HCEC 1CT (cell line): ENCODE data around the gene CRY1.
"Not testable (repeated sequence)": the region's sequence is repeated elsewhere in the genome, so short reads cannot be mapped to it uniquely, and the experiment has no call there.

Source experiments
- DNase-seq: peaks from one replicate; pipeline ENCODE4 v3.0.0-alpha.2; 2017

Gene CRY1

DNA sequence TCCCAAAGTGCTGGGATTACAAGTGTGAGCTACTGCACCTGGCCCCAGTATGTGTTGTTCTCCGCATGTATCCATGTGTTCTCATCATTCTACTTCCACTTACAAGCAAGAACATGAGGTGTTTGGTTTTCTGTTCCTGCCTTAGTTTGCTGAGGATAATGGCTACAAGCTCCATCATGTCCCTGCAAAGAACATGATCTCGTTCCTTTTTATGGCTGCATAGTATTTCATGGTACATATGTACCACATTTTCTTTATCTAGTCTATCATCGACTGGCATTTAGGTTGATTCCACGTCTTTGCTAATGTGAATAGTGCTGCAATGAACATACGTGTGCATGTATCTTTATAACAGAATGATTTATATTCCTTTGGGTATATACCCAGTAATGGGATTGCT, 97.2 kb downstream of the CRY1 start:
- not testable (repeated sequence) for DNase-seq

DNA sequence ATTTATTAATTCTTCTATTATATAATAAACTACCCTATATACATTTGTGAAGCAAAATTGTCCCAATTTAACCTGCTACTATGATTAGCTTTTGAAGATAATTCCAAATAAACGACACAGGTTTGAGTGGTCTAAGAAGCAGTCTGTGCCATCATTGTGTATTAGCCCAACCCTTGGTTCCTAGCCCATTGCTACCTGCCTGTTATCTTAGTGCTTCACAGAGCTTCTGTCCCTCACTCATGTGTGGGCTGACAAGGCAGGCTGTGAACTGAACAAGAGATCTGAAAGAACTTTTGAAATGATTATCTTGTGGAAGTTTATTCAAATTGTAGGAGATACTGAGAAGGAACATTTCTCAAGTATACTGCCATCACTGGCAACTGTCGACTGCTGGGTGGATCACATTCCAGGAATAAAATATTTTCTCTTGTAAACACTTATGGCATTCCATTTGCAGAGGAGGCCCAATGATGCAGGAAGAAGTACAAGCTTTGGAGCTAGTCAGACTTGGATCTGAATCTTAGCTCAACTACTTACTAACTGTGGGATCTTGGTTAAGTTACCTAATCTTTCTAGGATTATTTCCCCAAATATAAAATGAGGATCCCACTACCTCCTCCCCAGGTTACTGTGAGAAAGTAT, 98.6 kb downstream of the CRY1 start:
- DNase-seq: peak; percentile 49

- DNase-seq: no peak
Measured at GRCh38 chr12:106987846-106988245, 105.5 kb downstream of the CRY1 start.

DNA sequence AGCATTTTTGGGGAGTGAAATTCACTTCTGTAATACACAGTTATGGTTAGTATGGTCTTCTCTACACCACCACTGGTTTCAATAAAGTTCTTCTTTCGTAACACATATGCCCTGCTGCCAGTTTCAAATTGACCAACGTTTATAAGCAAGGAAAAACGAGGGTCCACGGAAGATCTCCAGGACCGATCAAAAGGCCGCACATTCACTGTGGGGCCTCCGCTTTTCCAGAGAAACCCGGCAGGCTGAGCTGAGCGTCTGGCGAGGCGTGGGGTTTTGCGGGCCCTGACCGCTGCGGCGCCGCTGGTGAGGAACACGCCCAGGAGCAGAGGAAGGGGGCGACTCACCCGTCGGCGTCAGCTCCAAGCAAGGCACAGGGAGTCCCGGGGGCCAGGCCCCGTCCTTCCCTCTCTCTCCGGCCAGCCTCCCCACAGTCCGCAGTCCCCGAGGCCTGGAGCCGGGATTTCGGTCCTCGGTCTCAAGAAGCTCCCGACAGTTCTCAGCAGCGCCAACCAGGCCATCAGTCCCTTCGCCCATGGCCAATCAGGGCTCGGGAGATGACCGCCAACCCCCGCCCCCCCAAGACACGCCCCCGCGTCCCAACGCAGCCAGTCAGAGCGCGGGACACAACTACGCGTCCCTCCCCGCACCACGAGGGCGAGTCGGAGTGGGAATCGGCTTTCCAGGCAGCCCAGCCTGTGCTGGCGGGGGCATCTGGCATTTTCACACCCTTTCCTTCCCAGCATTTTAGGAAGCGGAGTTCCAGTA, 106.5 kb downstream of the CRY1 start, which contains the start of gene MTERF2:
Gene MTERF2 (minus strand): TSS at position 522 of the 765 bp plus-strand sequence. CDS start 8,432 bp downstream, outside the sequence.
- DNase-seq: peak; percentile 95

DNA sequence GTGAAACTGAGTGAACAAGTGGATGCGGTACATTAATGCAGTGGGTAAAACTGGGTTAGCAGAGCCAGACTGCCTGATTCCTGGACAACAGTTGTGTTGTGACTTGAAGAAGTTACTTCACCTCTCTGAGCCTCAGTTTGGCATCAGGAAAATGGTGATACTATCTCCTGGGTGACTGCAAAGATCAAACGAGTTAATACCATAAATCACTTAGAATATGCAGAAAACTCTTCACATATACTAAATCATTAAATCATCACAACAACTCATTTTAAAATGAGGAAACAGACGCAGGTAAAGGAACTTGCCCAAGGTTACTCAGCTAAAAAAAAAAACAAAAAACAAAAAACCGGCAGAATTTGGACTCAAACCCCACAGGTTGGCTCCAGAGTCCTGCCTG, 107.2 kb downstream of the CRY1 start:
- no peak for DNase-seq

DNA sequence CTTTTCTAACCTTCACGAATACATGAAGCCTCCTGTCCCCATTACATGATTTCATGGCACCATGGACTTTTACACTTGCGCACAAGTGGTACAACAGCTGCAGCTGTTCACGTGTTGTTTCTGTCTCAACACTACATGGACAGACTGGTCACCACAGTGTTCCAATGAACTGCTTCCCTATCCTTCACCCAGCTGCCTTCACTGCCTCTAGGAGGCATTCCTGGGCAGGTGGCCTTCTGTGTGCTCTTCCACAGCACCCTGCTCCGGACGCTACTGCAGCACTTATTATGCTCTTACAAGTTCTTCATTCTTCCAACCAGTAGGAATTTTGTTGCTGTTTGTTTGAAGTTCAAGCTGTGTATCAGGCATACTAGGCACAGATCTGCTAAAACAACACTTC, 107.9 kb downstream of the CRY1 start:
- no peak for DNase-seq

GRCh38 chr12:106984588-106985137, 108.7 kb downstream of the CRY1 start:
- DNase-seq: no peak

DNA sequence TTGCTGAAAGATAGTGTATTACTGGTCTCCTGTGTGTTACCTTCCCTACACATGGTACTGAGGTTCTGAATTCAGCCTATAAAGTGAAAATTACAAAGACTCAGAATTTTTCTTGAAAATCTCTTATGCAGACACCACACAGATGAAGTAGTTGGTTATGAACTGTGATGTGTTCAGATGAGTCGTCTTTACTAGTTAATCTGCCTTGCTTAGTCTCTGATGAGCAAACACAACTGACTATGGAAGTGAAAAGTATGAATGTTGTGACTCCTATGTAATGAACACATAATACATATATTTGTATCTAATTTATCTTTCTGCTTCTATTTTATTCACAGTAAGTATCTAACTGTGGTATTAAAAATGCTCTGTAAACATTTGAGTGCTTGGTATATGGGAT, 111.1 kb downstream of the CRY1 start:
- peak; percentile 33 for DNase-seq

DNA sequence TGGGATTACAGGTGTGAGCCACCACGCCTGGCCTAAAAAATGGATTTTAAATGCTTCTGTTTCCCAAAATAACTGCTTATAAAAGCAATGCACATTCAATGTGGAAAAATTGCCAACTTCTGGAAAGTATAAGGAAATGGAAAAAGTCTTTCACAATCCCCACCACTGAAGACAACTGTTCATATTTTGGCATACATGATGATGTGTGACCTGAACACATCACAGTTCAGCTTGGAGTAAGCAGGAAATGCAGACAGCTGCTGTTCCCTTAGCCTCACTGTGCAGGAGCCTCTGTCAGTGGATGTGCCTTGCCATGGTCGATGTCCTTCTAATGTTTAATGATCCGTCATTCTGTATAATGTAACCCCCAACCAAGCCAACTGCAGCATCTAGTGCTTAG, 111.6 kb downstream of the CRY1 start:
- peak; percentile 31 for DNase-seq

- no peak for DNase-seq
Measured at GRCh38 chr12:106980944-106981343, 112.4 kb downstream of the CRY1 start.

DNA sequence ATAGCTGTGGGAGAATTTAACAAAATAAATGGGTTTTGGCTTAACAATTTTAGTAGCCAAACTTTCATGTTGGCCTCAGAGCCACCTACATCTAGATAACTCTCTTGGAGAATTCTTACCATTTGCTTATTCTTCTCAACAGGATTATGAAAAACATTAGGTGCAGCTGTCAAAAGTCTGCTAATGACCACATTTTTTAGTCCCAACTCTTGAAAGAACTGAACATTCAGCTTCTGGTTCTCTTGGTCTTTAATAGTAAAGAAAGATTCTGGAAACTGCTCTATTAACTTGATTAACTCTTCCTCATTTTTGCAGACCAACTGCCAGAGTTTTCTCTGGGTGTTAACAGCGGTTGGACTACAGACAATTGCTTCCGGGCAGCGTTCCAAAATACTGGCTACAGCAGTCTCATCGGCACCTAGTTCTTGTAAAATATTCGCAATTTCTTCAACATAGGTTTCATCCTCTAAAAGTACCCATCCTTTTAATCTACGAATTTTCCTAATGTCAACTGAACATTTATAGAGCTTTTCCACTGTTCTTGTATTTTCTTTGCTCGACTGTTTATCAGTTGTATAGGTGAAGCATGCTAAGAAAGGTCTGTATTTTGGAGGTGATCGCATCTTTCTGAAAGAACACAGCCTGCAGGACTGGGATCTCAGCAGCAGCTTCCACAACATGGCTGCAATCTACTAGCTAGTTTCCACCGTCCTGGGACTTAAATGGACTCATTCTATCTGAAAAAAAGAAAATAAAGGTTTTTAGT, 115.1 kb downstream of the CRY1 start:
- no peak for DNase-seq

- peak; percentile 36 for DNase-seq
Measured at GRCh38 chr12:106976668-106977067, 116.7 kb downstream of the CRY1 start.

GRCh38 chr12:106975993-106976658, 117.2 kb downstream of the CRY1 start:
- DNase-seq: peak; percentile 84

GRCh38 chr12:106975098-106975497, 118.3 kb downstream of the CRY1 start:
- DNase-seq: no peak

DNA sequence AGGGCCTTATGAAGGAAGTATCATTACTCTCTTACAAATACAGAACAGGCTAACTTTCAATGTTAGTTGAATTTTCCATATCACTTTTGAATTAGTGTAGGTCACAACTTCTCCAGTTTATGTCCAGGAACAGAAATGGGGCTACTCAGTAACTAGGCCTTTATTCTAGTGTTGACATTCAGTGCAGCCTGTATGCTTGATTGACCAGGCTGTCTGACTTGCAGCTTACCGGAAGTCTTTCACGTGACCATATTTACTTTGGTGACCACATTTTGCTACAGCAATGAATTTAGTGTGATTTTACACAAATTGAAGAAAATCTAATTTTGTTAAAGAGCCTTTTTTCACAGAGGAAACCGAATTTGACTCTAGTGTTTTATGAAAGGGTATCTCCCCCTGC, 118.8 kb downstream of the CRY1 start:
- no peak for DNase-seq

GRCh38 chr12:106973545-106973944, 119.8 kb downstream of the CRY1 start:
- no peak for DNase-seq

DNA sequence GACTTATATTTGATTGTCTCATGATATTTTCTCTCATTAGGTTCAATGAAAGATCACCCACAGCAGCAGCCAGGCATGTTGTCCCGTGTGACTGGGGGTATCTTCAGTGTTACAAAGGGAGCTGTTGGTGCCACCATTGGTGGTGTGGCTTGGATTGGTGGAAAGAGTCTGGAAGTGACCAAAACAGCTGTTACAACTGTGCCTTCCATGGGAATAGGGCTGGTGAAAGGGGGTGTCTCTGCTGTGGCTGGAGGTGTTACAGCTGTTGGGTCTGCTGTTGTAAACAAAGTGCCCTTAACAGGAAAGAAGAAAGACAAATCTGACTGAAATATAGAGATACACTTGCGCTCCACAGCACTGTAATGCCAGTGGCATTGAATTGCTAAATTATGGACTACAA, 122.3 kb downstream of the CRY1 start:
- DNase-seq: no peak

DNA sequence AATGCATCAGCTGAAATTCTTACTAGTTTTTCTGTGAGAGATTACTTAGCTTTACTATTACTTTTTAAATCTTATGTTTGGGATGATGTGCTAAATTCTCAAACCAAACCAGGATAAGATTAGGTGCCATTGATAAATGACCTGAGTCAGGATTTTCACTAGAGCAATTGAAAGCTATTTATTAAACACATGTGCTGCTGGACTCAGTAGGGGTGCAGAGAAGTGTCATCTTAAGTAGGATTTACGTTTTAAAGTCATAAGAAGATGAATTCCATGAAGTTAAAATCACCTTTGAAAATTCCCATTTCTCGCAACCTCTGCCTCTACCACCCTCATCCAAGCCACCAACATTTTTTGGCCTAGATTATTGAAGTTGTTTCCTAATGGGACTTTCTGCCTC, 128.8 kb downstream of the CRY1 start:
- DNase-seq: no peak

- no peak for DNase-seq
Measured at GRCh38 chr12:106962286-106962685, 131.1 kb downstream of the CRY1 start.

- no peak for DNase-seq
Measured at GRCh38 chr12:106960443-106960842, 132.9 kb downstream of the CRY1 start.

DNA sequence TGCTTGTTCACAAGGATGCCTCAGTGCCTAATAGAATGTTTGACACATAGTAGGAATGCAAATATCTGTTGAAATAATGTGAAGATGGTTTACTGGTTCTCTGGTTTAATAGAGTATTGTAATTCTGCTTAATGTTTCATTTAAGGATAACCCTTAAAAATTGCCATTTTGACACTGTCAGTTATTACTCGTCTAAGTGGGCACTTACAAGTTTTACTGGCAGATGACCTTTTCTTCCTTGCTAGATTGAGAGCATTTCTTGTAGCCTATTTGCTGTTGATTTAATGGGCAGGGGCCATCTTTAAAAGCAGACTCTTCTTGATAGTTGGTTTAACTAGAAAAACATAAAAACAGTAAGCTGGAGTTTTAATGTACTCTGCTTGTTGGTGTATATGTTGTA, 135.8 kb downstream of the CRY1 start:
- no peak for DNase-seq

- DNase-seq: peak; percentile 69
Measured at GRCh38 chr12:106956048-106956578, 137.2 kb downstream of the CRY1 start.
